Kidney (tissue), 14 donors: ENCODE results near the gene PEX19. TPM values are rescaled to one million over a fixed set of nuclear protein-coding genes. Genes with fewer than 3 reads are reported as not detected.

Source experiments
- DNase-seq, 5 donors: peaks; one replicate each; pipeline ENCODE4 v3.0.0-alpha.2; 2013 to 2020
- FAIRE-seq: peaks from 2 replicates; lab custom pipeline; 2012; peaks lifted over from hg19 to GRCh38; lab: Jason Lieb, UNC
- H3K27ac ChIP-seq, 2 donors: one replicate each; pipeline ENCODE4 v1.7.0; 2013; ENCODE audit warnings: low read depth in 2 of 2, low read length in 2 of 2, inconsistent platforms in 1 of 2
- H3K27me3 ChIP-seq: one replicate; pipeline ENCODE4 v1.7.1; 2013; ENCODE audit warnings: low read length, inconsistent platforms; ENCODE audit not compliant: control insufficient read depth, insufficient read depth
- H3K36me3 ChIP-seq, 3 donors: one replicate each; pipeline versions ENCODE4 v1.7.0 to v1.7.1; 2013; ENCODE audit warnings: low read length in 3 of 3, control low read depth in 1 of 3, inconsistent platforms in 1 of 3; ENCODE audit not compliant: insufficient read depth in 3 of 3, control insufficient read depth in 2 of 3
- H3K4me1 ChIP-seq, 3 donors: one replicate each; pipeline versions ENCODE4 v1.7.0 to v1.7.1; 2013; ENCODE audit warnings: low read length in 3 of 3, inconsistent platforms in 1 of 3, low read depth in 1 of 3; ENCODE audit not compliant: control insufficient read depth in 2 of 3, insufficient read depth in 2 of 3
- H3K4me3 ChIP-seq, 3 donors: one replicate each; pipeline versions ENCODE4 v1.7.0 to v1.8.1; 2013; ENCODE audit warnings: low read length in 3 of 3, control low read depth in 1 of 3, inconsistent platforms in 1 of 3
- H3K9ac ChIP-seq, 3 donors: one replicate each; pipeline versions ENCODE4 v1.7.0 to v1.7.1; 2013; ENCODE audit warnings: low read length in 3 of 3, control low read depth in 1 of 3, inconsistent platforms in 1 of 3
- H3K9me3 ChIP-seq, 3 donors: one replicate each; pipeline versions ENCODE4 v1.7.0 to v1.7.1; 2013; ENCODE audit warnings: low read length in 3 of 3, control low read depth in 1 of 3, inconsistent platforms in 1 of 3; ENCODE audit not compliant: control insufficient read depth in 2 of 3, insufficient read depth in 1 of 3
- intact Hi-C: fragments of 100-400 bp; cut with DNase I; formaldehyde crosslinking; loops from one replicate; pipeline ENCODE4 v1.11.1; 2022
- polyA plus RNA-seq: library from polyadenylated mRNA; stranded (reverse); fragments of 350-450 nt; fragmentation: Illumina TruSeq; extraction: RNeasy Lipid Tissue Mini Kit (QIAGEN cat#74804); gene quantifications from one replicate; pipeline ENCODE4 v1.2.3, GENCODE V29; 2014; ENCODE audit warnings: low read depth, low replicate concordance; ENCODE audit not compliant: insufficient read depth
- total RNA-seq: library from RNA; stranded (reverse); fragmentation: NEBNext Ultra II Directional; extraction: Animal tissue kit (Norgen Biotek cat#: 25700); gene quantifications from one replicate; pipeline ENCODE4 v1.2.1, GENCODE V29; 2021
- TF ChIP-seq, protein P1 (sequence below): IDR thresholded peaks from 3 replicates; pipeline ENCODE4 v1.5.1; 2012; ENCODE audit warnings: mild to moderate bottlenecking, moderate library complexity, borderline replicate concordance; ENCODE audit not compliant: insufficient read depth; ENCODE audit errors: extremely low read depth
- donor health status: control.
- donor health status: control.
- donor health status: control.
- donor health status: control.
- donor health status: control.
- donor health status: DM: yes; HTN: yes; CAD: no.
- donor health status: Normal renal cell carcinoma (clear cell type).

PEX19 gene
- total and polyA plus RNA-seq, 2 donors from 2014 or later = 49.8 to 67.9 TPM

DNA sequence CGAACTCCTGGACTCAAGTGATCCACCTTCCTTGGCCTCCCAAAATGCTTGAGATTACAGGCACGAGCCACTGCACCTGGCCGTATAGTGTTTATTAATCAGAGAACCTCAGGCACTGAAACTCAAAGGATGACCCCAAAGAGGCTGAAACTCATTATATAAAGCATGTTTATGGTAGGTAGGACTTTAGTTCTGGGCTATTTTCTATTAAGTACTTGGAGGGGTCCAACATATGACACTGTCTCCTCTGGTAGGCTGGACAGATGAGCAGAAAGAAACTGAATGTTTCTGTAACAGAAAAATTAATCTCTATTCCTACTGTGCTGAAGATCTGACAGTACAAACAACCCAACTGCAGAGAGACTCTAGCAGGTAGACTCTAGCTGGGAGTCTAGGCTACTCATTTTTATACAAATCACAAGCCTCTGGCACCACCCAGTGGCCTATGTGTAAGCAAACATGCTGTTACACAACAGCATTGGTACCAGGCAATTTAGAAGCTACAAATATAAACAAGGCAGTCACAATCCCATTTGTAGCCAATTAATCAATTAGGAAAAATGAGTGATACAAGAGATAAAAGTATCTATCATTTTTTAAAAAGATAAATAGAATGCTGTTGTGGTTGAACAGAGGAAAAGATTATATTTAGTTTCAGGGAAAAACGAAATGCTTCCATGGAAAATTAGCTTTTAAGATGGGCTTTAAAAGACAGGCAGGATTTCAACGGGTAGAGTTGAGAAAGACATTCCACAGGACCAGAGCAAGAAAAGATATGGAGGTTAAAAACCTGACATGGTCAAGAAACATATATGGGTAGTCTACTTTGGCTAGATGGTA, 33.0 kb downstream of the PEX19 start:
- no peaks in the 10 kb centered on the region for H3K9me3 ChIP-seq
- FAIRE-seq = peak; percentile 92
- no peaks in the 10 kb centered on the region for H3K27me3 ChIP-seq
- H3K4me3 ChIP-seq = no peak overlapping the region
- H3K27ac ChIP-seq = no peak overlapping the region
- no peaks in the 10 kb centered on the region for H3K36me3 ChIP-seq
- H3K4me1 ChIP-seq = peaks cover 3 to 32% (median 3%) of the 10 kb centered on the region in 3 donors
- peak overlapping the region in 1 of 3 donors; percentile 23 for H3K9ac ChIP-seq
- peak; percentile 63 to 92 (median 71) for DNase-seq
- TF ChIP-seq, protein P1, sequence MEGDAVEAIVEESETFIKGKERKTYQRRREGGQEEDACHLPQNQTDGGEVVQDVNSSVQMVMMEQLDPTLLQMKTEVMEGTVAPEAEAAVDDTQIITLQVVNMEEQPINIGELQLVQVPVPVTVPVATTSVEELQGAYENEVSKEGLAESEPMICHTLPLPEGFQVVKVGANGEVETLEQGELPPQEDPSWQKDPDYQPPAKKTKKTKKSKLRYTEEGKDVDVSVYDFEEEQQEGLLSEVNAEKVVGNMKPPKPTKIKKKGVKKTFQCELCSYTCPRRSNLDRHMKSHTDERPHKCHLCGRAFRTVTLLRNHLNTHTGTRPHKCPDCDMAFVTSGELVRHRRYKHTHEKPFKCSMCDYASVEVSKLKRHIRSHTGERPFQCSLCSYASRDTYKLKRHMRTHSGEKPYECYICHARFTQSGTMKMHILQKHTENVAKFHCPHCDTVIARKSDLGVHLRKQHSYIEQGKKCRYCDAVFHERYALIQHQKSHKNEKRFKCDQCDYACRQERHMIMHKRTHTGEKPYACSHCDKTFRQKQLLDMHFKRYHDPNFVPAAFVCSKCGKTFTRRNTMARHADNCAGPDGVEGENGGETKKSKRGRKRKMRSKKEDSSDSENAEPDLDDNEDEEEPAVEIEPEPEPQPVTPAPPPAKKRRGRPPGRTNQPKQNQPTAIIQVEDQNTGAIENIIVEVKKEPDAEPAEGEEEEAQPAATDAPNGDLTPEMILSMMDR = peak; percentile 84
- intact Hi-C loops = no loop called here

DNA sequence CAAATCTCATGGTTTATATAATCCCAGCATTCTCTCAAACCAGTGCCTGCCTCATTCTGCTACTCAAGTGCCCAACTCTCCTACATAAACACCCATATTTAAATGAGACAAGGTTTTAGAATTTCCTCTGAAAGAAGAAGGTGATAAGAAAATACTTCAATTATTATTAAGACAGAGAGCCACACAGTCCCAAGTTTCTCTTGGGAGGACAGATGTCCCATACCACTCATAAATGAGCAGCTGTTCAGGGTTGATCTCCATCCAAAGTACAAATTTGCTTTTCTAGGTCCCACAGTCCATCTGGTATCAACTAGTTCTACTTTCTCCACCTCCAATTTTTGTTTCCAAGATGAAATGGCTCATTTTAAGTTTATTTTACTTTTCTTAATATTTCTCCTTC, 33.9 kb downstream of the PEX19 start:
- TF ChIP-seq, protein P1 = no peak
- intact Hi-C loops = no loop called here
- Histone ChIP-seq H3K27ac (no peak overlapping the region), H3K4me3 (no peak overlapping the region), H3K4me1 (peaks cover under 1 to 33% (median 4%) of the 10 kb centered on the region in 3 donors), H3K27me3 (no peaks in the 10 kb centered on the region), H3K36me3 (no peaks in the 10 kb centered on the region), H3K9me3 (no peaks in the 10 kb centered on the region), H3K9ac (no peak overlapping the region)
- DNase-seq = peak in 2 of 5 donors; percentile 7 to 20
- FAIRE-seq = no peak

DNA sequence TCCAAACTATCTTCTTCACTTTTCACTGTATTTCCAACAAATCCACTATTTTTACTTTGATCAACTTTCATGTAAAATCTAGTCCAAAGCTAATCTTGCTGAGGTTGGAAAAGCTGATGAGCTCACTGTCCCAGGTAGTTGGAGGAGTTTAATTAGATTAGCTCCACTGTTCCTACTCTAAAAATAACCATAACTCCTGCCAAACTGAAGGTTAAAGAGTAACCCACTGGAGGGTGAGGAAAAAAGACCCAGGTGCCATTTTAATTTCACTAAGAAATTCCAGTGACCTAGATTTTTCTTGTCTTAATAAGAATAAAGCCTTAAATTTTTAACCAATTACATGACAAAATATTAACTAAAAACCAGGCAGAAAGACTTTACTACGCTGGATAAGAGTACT, 37.9 kb downstream of the PEX19 start:
- H3K27me3 ChIP-seq = no peaks in the 10 kb centered on the region
- peak overlapping the region; percentile 30 to 85 for H3K27ac ChIP-seq
- H3K4me3 ChIP-seq = peak overlapping the region in 1 of 3 donors; percentile 7
- TF ChIP-seq, protein P1 = no peak
- peak; percentile 98 for FAIRE-seq
- peak overlapping the region in 1 of 3 donors; percentile 49 for H3K9ac ChIP-seq
- intact Hi-C loops = no loop called here
- H3K9me3 ChIP-seq = no peaks in the 10 kb centered on the region
- H3K36me3 ChIP-seq = no peaks in the 10 kb centered on the region
- peak in 2 of 5 donors; percentile 6 to 53 for DNase-seq
- peaks cover 0 to 50% (median 19%) of the 10 kb centered on the region in 3 donors for H3K4me1 ChIP-seq
